Mucosa of descending colon (tissue), 3 donors: Measurements from ENCODE around the gene ZEB2. TPM values are rescaled to one million over a fixed set of nuclear protein-coding genes. Genes with fewer than 3 reads are reported as not detected.

ENCODE experiments used
- ATAC-seq: fragments of 200-7000 bp; cut with Tn5 transposase; one replicate; pipeline ENCODE4 v1.9.1; 2020; ENCODE audit warnings: mild to moderate bottlenecking, moderate library complexity
- DNase-seq, 3 donors: peaks; one replicate each; pipeline ENCODE4 v3.0.0-alpha.2; 2020
- H3K36me3 ChIP-seq: fragments of 200-600 bp; one replicate; pipeline ENCODE4 v1.8.0; 2021; ENCODE audit warnings: low read depth, mild to moderate bottlenecking
- H3K4me1 ChIP-seq: fragments of 200-600 bp; one replicate; pipeline ENCODE4 v1.8.0; 2021; ENCODE audit warnings: low read depth, mild to moderate bottlenecking
- H3K4me3 ChIP-seq: fragments of 200-600 bp; one replicate; pipeline ENCODE4 v1.8.0; 2021; ENCODE audit warnings: mild to moderate bottlenecking
- H3K9me3 ChIP-seq: fragments of 200-600 bp; one replicate; pipeline ENCODE4 v1.8.0; 2021; ENCODE audit warnings: mild to moderate bottlenecking
- intact Hi-C, 2 donors: fragments of 100-400 bp; cut with DNase I in 1 of 2; cut with micrococcal nuclease in 1 of 2; formaldehyde crosslinking; loops; one replicate each; pipeline versions ENCODE4 v1.11.0 to v1.11.1; 2022; cut with DNase I, micrococcal nuclease
- total RNA-seq, 3 donors: library from RNA; stranded (reverse); fragmentation: NEBNext Ultra II Directional in 2 of 3; extraction: Animal tissue kit (Norgen Biotek cat#: 25700) in 2 of 3; gene quantifications; one replicate each; pipeline versions ENCODE4 v1.2.1 to v1.2.4, GENCODE V29; 2021 to 2023
- TF ChIP-seq, protein P1 (sequence below): fragments of 200-600 bp; IDR thresholded peaks from one replicate; pipeline ENCODE4 v1.8.0; 2022; ENCODE audit warnings: antibody characterized with exemption, mild to moderate bottlenecking
- donor health status: DM: no; HTN: no; CAD: no; lungs with moderate emphysema.
- donor health status: DM: no; HTN: no; CAD: no.
- donor health status: DM: no; HTN: yes; CAD: no.

ZEB2 gene
- total RNA-seq, 3 donors from 2014 or later, result 19.0 to 80.1 (median 48.6) TPM

DNA sequence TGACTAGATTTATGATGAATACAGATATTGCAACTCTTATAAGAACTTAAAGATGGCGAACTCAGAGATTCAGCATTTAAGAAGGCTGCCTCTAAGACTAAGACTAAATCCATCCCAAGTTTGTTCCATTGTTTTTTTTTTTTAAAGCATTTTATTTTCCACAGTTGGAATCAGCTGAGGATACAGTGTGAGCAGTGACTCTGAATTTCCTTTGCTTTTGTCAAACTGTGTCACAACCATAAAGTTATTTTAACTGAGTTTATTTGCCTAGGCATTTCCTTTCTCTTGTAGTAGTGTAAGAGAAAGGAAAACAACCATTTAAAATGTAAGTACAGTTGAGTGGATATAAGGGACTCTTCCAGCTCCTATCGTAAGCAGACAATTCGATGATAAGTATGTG, 63.9 kb downstream of the ZEB2 start:
- intact Hi-C loops, result no loop called here
- H3K9me3 ChIP-seq, result no peaks in the 10 kb centered on the region
- no peaks in the 10 kb centered on the region for H3K4me1 ChIP-seq
- no peak for DNase-seq
- TF ChIP-seq, protein P1, sequence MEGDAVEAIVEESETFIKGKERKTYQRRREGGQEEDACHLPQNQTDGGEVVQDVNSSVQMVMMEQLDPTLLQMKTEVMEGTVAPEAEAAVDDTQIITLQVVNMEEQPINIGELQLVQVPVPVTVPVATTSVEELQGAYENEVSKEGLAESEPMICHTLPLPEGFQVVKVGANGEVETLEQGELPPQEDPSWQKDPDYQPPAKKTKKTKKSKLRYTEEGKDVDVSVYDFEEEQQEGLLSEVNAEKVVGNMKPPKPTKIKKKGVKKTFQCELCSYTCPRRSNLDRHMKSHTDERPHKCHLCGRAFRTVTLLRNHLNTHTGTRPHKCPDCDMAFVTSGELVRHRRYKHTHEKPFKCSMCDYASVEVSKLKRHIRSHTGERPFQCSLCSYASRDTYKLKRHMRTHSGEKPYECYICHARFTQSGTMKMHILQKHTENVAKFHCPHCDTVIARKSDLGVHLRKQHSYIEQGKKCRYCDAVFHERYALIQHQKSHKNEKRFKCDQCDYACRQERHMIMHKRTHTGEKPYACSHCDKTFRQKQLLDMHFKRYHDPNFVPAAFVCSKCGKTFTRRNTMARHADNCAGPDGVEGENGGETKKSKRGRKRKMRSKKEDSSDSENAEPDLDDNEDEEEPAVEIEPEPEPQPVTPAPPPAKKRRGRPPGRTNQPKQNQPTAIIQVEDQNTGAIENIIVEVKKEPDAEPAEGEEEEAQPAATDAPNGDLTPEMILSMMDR, result no peak
- no peaks in the 10 kb centered on the region for H3K36me3 ChIP-seq
- no peak overlapping the region for H3K4me3 ChIP-seq
- ATAC-seq, result no peak

DNA sequence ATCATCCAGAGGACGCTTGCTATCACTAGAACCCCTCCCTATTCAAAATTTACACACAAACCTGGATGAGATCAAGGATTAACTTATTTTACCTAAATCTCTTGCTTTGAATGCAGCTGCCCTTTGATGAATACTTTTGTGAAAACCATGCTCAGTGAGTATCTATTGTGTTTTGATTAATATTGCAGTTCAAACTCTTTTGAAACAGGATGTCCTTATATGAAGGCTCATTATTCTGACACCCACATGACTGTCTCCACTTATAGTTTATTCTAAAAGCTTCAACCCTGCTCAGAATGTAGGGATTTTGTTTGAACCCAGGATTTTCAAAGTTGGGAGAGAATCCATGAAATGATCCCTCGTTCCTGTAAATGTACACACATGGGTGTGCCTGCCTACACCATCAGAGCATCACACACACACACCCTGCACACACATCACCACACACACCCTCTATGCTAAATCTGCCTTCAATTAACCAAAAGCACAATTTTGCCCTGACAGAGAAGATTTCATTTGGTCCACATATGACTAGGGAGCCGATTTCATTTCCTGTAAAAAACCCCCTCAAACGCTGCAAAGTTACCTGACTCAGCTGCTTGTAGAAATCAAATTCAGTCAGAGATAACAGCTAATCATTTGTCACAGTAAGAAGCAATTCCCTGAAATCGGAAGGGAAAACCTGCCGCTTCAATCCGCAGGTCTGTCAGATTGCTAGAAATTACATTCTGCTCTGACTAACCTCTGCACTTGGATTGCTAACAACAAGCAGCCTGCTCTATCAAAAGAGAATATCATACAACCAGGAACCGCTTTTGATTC, 65.2 kb downstream of the ZEB2 start:
- H3K36me3 ChIP-seq, result no peaks in the 10 kb centered on the region
- TF ChIP-seq, protein P1, result no peak
- no peak for ATAC-seq
- no peak for DNase-seq
- H3K4me3 ChIP-seq, result no peak overlapping the region
- H3K9me3 ChIP-seq, result no peaks in the 10 kb centered on the region
- no peaks in the 10 kb centered on the region for H3K4me1 ChIP-seq
- intact Hi-C loops, result no loop called here

DNA sequence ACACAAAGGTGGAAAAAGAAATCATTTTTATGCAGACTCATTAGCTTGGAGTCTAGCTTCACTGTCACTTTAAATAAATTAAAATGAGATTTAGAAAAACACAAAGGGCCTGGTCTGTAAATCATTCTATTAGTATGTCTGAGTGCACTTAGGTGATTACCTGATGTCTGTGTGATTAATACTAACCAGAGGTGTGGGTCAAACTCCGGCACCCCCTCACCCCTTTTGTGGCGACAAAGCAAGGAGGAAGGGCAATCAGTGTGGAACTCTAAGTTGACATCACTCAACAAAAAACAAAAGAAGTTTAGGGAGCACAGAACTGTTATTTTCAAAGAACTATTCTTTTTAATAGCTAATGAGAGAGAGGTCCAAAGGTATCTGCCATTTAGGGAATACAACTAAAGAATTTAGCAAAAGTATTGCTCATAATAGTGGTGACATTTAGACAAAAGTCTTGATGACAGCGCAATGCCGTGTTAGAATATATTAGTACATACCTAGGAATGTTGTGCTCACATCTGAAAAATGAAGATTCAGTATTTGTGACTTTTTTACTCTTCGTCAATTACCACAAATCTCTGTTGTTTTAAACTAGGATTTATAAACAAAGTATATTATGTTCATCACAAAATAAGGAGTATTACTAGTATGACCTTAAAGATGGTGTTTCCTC, 66.3 kb downstream of the ZEB2 start:
- Histone ChIP-seq H3K4me1 (no peaks in the 10 kb centered on the region), H3K9me3 (no peaks in the 10 kb centered on the region), H3K4me3 (no peak overlapping the region), H3K36me3 (no peaks in the 10 kb centered on the region)
- DNase-seq (no peak), ATAC-seq (no peak)
- intact Hi-C loops, result no loop called here
- TF ChIP-seq, protein P1, result no peak

DNA sequence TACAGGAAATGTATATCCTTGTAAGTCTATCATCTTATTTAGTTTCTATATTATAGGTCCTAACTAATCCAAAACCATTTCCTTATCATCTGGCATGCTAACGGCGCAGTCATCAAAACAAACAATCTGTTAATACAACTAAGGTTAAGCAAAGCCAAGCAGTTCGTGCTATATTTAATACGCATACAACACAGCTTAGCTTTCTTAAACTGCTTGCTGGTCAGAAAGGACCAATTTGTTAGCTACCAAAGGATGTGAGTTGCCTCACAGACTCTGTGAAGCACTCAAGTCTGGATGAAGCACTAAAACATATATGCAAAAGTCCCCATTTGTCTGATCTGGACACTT, 67.0 kb downstream of the ZEB2 start:
- intact Hi-C loops, result no loop called here
- no peak for ATAC-seq

DNA sequence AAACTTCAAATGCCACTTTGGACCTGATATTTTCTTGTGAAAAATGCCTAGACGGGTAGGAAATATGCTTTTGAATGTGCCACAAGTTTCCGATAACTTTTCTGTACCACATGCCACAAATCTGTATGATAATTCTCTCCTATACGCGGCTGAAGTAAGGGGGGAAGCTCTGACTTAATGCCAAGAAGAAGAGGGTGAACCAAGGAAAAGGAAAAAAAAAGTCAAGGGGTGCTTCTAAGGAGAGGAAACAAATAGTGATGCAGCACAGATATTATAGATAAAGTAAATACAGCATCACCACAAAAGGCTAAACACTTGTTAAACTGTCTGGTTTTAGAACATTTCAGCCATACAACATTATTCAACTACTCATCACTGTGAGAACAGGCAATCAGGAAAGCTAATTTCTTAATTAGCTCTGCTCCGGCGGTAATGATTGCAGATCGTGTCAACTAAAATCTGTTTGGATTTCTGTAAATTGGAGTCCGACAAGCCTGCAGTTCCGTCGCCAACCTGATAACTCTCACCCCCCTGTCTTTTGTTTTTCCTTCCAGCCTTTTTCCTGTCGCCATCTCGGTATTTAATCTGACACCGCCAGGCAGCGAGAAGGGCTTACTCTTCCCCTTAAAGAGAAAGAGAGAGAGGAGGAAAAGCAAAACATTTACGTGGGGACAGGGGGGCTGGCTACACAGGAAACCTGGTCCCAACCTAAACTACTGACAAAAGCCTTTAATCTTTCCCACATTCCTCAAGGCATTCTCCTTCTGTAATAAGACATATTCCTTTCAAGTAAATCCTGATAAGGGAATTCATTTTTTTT, 67.5 kb downstream of the ZEB2 start:
- TF ChIP-seq, protein P1, result no peak
- ATAC-seq (no peak), DNase-seq (no peak)
- Histone ChIP-seq H3K4me3 (no peak overlapping the region), H3K36me3 (no peaks in the 10 kb centered on the region), H3K4me1 (no peaks in the 10 kb centered on the region), H3K9me3 (no peaks in the 10 kb centered on the region)
- intact Hi-C loops, result no loop called here

More for the DNA sequence above, 67.0 kb downstream of the ZEB2 start:
- TF ChIP-seq, protein P1, result no peak
- no peaks in the 10 kb centered on the region for H3K4me1 ChIP-seq
- H3K9me3 ChIP-seq, result no peaks in the 10 kb centered on the region
- DNase-seq, result no peak
- H3K4me3 ChIP-seq, result no peak overlapping the region
- H3K36me3 ChIP-seq, result no peaks in the 10 kb centered on the region
